Erythroblast (primary cell): ENCODE measurements around the gene MMRN1.
A peak's percentile ranks its signal among the peaks of the same experiment; 100 is the strongest.

Experiments used
- DNase-seq, 2 experiments: peaks; one replicate each; lab custom pipeline; 2025; lab: John Stamatoyannopoulos, UW
- GATA1 ChIP-seq: IDR thresholded peaks from 2 replicates; pipeline ENCODE4 v1.6.1; 2011; ENCODE audit warnings: low read depth, mild to moderate bottlenecking, control low read depth, low read length, moderate library complexity
- POLR2A ChIP-seq: IDR thresholded peaks from 2 replicates; pipeline ENCODE4 v1.6.1; 2011; ENCODE audit warnings: mild to moderate bottlenecking, low read length

The MMRN1 gene, protein sequence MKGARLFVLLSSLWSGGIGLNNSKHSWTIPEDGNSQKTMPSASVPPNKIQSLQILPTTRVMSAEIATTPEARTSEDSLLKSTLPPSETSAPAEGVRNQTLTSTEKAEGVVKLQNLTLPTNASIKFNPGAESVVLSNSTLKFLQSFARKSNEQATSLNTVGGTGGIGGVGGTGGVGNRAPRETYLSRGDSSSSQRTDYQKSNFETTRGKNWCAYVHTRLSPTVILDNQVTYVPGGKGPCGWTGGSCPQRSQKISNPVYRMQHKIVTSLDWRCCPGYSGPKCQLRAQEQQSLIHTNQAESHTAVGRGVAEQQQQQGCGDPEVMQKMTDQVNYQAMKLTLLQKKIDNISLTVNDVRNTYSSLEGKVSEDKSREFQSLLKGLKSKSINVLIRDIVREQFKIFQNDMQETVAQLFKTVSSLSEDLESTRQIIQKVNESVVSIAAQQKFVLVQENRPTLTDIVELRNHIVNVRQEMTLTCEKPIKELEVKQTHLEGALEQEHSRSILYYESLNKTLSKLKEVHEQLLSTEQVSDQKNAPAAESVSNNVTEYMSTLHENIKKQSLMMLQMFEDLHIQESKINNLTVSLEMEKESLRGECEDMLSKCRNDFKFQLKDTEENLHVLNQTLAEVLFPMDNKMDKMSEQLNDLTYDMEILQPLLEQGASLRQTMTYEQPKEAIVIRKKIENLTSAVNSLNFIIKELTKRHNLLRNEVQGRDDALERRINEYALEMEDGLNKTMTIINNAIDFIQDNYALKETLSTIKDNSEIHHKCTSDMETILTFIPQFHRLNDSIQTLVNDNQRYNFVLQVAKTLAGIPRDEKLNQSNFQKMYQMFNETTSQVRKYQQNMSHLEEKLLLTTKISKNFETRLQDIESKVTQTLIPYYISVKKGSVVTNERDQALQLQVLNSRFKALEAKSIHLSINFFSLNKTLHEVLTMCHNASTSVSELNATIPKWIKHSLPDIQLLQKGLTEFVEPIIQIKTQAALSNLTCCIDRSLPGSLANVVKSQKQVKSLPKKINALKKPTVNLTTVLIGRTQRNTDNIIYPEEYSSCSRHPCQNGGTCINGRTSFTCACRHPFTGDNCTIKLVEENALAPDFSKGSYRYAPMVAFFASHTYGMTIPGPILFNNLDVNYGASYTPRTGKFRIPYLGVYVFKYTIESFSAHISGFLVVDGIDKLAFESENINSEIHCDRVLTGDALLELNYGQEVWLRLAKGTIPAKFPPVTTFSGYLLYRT

DNA sequence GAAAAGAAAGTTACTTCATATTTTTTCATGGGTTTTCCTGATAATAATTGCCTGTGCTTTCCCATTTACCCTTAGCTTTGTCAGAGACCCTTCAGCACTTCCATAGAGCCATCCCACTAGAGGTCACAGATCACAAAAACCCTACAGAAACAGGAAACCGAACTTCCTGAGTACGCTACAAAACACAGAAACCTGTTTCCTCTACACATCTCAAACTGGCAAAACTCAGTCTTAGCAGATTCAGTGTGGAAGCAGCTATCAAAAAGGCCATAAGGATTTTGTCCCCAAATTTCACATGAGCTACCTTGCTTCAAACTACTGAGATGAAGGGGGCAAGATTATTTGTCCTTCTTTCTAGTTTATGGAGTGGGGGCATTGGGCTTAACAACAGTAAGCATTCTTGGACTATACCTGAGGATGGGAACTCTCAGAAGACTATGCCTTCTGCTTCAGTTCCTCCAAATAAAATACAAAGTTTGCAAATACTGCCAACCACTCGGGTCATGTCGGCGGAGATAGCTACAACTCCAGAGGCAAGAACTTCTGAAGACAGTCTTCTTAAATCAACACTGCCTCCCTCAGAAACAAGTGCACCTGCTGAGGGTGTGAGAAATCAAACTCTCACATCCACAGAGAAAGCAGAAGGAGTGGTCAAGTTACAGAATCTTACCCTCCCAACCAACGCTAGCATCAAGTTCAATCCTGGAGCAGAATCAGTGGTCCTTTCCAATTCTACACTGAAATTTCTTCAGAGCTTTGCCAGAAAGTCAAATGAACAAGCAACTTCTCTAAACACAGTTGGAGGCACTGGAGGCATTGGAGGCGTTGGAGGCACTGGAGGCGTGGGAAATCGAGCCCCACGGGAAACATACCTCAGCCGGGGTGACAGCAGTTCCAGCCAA is at the start of gene MMRN1:
MMRN1 (plus strand) TSS at position 206 of the 902 bp plus-strand sequence; CDS start at position 324, 118 bp downstream.
- TF ChIP-seq POLR2A (no peak), GATA1 (no peak)

DNA sequence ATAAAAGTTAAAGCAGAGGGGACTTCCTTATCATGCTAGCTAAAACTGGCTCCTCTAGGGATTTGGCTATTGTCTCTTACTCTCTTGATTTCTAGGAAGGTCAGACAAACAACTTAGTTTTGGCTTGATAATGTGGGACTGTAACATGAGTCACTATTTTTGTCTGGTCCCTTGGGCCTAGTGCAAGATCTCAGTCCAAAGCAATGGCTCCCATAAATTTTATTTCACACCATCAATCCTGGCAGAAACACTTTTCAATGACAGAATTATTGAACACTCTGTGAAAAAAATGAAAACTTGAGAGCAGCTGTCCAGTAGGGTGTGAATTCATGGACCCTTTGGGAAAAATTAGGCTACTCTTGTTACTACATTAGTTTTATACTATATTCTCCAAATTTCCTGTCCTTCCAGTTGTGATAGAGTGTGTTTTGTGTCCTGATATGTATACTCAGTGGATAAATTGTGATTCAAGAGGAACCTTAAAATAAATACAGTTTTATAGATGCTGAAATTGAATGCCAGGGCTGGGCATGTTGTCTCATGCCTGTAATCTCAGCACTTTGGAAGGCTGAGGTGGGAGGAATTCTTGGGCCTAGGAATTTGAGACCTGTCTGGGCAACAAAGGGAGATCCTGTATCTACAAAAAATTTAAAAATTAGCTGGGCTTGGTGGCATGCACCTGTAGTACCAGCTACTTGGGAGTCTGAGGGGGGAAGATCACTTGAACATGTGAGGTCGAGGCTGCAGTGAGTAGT is 46.9 kb upstream of the MMRN1 start:
- TF ChIP-seq POLR2A (no peak), GATA1 (no peak)
- no peak for DNase-seq

More for the DNA sequence above, at the start of gene MMRN1:
- peak in 1 of 2 experiments; percentile 22 for DNase-seq

DNA sequence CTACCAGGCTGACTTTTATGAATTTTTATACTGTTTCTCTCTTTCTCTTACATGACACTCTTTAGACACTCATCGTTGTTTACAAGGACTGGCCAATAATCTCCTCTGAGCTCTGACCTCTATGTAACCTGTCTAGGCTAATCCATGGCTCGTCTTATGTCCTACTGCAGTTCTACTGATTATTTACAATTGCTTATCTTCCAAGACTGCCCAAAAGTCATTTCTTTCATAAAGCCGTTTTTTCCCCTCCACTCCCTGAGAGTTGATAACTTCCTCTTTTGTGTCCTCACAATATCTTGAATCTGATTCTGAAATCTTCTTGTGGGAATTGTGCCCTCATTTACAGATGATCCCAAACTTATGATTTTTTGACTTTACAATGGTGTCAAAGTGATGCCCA is 39.4 kb upstream of the MMRN1 start:
- DNase-seq = no peak
- TF ChIP-seq GATA1 (no peak), POLR2A (no peak)

DNA sequence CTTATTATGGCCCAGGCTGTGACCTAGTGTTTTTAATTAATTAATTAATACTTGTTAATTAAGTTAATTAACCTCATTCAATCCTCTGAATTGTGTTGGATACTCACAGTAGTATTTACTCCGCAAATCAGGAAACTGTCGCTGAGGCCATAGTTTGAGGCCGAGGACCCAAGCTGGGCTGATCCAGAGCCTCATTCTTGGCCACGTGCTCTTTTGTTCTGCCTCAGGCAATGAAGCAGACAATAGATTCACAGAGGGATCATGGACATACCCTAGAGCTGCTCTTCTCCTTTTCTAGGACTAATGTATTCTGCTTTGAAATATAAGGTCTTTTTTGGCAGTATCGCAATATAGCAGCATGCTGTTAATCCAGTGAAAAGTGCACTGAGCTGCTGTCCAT is 33.7 kb upstream of the MMRN1 start:
- no peak for DNase-seq
- TF ChIP-seq GATA1 (no peak), POLR2A (no peak)

DNA sequence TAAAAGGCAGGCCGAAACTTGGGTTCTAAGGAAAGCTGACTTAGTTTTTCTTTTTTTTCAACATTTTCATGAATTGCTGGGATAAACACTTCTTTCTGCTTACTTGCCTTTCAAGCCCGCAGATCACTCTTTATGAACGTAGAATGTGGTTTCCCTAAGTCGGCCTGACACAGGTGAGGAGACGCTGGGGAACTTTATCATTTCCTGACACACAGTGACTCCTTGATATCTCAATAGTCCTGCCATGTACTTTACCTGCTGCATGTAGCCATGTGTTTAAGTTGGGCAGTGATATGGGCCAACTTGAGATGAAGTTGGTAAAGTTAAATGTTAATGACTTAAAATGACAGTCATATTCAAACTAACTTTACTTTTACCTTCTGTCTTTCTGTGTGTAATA is 31.1 kb upstream of the MMRN1 start:
- DNase-seq = peak in 1 of 2 experiments; percentile 18
- no peak for TF ChIP-seq POLR2A
- TF ChIP-seq GATA1 = no peak

DNA sequence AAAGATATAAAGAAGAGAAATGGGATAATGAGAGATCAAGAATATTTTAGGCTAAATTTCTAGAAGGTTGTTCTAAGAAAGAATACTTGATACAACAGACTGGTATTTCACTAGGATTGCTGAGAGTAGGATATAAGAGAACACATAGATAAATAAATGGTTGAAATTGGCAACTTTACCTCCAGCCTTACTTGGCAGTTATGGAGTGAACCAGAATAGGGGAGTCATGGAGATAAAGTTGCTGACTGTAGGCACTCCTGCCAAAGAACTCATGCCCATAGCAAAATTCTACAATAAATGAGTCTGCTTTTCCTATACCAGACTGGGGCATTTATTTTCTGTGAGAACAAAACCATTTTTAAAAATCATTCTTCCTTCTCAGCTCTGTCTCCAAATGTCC is 26.4 kb upstream of the MMRN1 start:
- DNase-seq = peak in 1 of 2 experiments; percentile 16
- TF ChIP-seq POLR2A (no peak), GATA1 (no peak)

DNA sequence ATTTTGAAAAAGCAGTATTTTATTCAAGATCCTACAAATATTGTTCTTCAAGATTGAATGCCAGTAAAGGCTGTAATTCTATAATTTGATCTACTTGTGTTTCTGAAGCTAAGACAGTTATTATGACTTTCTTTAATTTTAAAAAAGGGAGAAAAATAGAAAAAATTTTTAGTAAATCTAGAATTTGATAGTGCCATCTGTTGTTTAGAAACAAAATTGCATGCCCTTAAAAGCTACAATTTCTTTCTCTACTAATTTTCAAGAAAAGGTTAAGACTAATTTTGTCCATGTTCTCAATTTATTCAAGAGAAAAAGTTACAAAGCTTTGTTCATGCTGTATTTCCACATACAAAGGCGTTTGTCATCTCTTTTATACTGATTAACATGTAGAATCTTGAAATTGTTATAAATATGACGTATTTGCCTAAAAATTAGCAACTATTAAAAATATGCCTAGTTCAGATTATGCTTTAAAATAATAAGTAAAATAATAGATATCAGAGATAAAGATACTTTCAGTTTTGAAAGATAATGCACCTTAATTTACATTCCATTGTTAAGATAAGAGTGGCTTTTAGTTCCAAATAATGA is 25.6 kb upstream of the MMRN1 start:
- DNase-seq = peak in 1 of 2 experiments; percentile 15
- no peak for TF ChIP-seq GATA1
- TF ChIP-seq POLR2A = no peak

- TF ChIP-seq GATA1 = no peak
- no peak for TF ChIP-seq POLR2A
- DNase-seq = no peak
Observed at GRCh38 chr4:89871211-89871610, 23.4 kb upstream of the MMRN1 start.

GRCh38 chr4:89876548-89876947 is 18.1 kb upstream of the MMRN1 start:
- no peak for DNase-seq
- TF ChIP-seq POLR2A = no peak
- no peak for TF ChIP-seq GATA1

DNA sequence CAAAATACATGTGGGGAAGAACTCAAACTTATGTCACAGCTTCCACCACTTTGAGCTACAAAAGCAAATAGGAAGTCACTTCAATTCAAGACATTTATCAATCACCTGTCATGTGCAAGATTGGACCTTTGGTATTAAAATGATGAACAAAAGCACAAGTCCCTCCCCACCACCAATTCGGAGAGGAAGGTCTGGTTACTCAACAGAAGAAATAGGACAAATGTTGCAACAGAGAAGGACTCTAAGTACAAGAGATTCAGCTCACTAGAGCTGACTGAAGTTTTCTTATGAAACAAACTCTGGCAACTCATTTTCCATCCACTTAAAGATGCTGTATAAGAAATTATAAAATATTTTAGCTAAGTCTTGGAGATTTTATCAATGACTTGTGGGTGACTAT is 16.0 kb upstream of the MMRN1 start:
- no peak for DNase-seq
- no peak for TF ChIP-seq GATA1
- no peak for TF ChIP-seq POLR2A

- TF ChIP-seq GATA1 (no peak), POLR2A (no peak)
- no peak for DNase-seq
Observed at GRCh38 chr4:89879215-89879614, 15.4 kb upstream of the MMRN1 start.

DNA sequence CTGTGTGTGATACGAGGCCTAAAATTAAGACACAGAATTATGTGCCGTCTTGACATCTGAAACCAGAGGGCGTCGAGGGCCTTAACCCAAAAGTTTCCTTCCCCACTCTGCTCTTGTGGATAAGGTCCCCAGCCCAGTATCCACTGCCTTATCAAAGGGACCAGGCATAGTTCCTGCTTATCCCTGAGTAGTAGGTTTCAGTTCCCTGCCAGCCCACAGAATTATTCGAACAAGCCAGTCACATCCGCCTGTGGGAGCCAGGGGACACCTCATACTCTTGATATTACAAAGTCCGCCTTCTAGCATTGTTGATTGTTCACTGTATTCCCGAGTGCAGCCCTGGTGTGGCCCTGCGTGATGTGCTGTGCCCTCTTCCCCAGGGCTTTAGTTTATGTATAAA is 5.4 kb upstream of the MMRN1 start:
- DNase-seq = peak; percentile 94 to 99
- peak; percentile 78 for TF ChIP-seq GATA1
- TF ChIP-seq POLR2A = peak; percentile 61
